Stimulated activated naive CD8-positive, alpha-beta T cell treated with anti-CD3 and anti-CD28 coated beads, Interleukin-15, Interleukin-2, amounts not matched to agents 100 ng/mL and 50 ng/mL, for 24 hours (primary cell): ENCODE data around the gene MLPH.
"Not testable (repeated sequence)": the region's sequence is repeated elsewhere in the genome, so short reads cannot be mapped to it uniquely, and the experiment has no call there.

Source experiments
- H3K27ac Mint-ChIP-seq: one replicate; pipeline ENCODE4 v1.8.0; 2021; ENCODE audit warnings: mild to moderate bottlenecking, mixed read lengths
- H3K27me3 Mint-ChIP-seq: one replicate; pipeline ENCODE4 v1.8.0; 2021; ENCODE audit warnings: mixed read lengths
- H3K36me3 Mint-ChIP-seq: one replicate; pipeline ENCODE4 v1.8.0; 2021; ENCODE audit warnings: low read depth, mixed read lengths
- H3K4me1 Mint-ChIP-seq: one replicate; pipeline ENCODE4 v1.8.0; 2021; ENCODE audit warnings: low read depth, mixed read lengths
- H3K4me3 Mint-ChIP-seq: one replicate; pipeline ENCODE4 v1.8.0; 2021; ENCODE audit warnings: mild to moderate bottlenecking, mixed read lengths
- H3K9me3 Mint-ChIP-seq: one replicate; pipeline ENCODE4 v1.8.0; 2021; ENCODE audit warnings: mixed read lengths

Gene MLPH

DNA sequence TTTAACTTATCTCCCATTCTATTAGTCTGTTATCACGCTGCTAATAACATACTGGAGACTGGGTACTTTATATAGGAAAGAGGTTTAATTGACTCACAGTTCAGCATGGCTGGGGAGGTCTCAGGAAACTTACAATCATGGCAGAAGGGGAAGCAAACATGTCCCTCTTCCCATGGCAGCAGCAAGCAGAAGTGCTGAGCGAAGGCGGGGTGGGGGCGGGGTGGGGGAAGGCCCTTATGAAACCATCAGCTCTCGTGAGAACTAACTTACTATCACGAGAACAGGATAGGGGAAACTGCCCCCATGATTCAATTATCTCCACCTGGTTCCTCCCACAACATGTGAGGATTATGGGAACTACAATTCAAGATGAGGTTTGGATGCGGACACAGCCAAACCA, 17.6 kb upstream of the MLPH start:
- not testable (repeated sequence) for H3K27ac Mint-ChIP-seq, H3K4me1 Mint-ChIP-seq, H3K27me3 Mint-ChIP-seq, H3K9me3 Mint-ChIP-seq, H3K36me3 Mint-ChIP-seq, H3K4me3 Mint-ChIP-seq

DNA sequence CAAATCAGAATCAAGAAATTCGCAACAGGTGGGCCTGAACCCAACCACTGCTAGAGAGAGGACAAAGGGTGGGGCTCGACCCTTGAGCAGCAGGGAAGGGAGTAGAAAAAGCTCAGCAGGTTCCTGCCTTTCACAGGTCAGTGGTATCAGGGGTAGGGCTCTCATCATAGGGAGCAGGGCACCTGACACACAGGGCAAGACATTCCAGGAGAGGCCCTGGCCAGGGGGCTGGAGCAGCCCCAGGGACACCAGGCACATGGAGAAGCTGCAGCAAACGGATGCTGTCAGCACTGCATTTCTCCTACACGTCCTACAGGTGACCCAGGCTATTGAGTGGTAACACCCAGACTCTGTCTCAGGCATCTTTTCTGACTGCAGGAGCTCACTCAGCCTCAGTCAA, 17.2 kb upstream of the MLPH start:
- Mint-ChIP-seq H3K4me1 (peaks cover 8% of the 10 kb centered on the region), H3K9me3 (no peaks in the 10 kb centered on the region), H3K36me3 (no peaks in the 10 kb centered on the region), H3K27me3 (no peaks in the 10 kb centered on the region), H3K4me3 (no peak overlapping the region), H3K27ac (no peak overlapping the region)

DNA sequence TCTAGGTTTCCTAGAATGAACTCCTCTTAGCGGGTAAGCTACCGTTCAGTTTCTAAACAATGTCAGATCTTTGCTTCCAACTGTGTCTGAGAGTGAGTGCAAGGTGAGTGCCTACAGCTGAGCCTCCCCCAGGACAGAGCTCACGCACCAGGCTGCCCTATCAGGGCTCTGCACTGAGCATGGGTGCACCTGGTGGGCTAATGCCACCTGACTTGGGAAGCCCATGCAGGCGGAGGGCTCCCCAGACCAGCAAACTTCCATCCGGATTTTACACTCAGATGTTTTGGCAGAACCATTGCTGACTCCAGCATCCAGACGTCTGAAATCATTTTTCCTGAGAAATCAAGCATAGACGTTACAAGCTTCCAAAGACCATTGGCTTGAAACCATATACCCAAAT, 16.1 kb upstream of the MLPH start:
- H3K9me3 Mint-ChIP-seq, result no peaks in the 10 kb centered on the region
- H3K4me3 Mint-ChIP-seq, result no peak overlapping the region
- H3K27ac Mint-ChIP-seq, result no peak overlapping the region

GRCh38 chr2:237471438-237472186, 15.4 kb upstream of the MLPH start:
- Mint-ChIP-seq H3K27me3 (peaks cover 5% of the 10 kb centered on the region), H3K4me3 (no peak overlapping the region), H3K27ac (no peak overlapping the region), H3K9me3 (no peaks in the 10 kb centered on the region), H3K36me3 (no peaks in the 10 kb centered on the region), H3K4me1 (peaks cover 16% of the 10 kb centered on the region)

More for the DNA sequence above, 16.1 kb upstream of the MLPH start:
- H3K4me1 Mint-ChIP-seq, result peaks cover 13% of the 10 kb centered on the region
- no peaks in the 10 kb centered on the region for H3K36me3 Mint-ChIP-seq
- H3K27me3 Mint-ChIP-seq, result peaks cover under 1% of the 10 kb centered on the region

DNA sequence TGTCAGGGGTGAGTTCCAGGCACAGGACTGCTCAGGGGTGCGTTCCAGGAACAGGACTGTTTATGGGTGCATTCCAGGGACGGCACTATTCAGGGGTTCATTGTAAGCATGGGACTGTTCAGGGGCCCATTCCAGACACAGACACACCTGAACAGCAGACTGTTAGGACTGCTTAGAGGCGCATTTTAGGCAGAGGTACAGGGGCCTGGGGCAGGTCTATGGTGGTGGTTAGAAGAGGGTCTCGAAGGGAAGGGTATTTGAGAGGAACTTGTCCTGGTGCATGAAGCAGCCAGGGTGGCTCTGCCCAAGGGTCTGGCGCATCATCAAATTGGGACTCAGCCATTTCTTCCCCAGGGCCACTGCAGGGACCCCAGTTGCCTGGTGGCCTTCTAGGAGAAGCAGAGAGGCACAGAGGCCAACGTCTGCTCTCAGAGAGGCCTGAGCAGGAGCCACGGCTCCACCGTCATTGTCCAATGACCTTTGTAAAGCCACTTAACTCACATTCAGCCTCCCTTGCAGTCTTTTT, 14.8 kb upstream of the MLPH start:
- Mint-ChIP-seq H3K4me1 (peaks cover 16% of the 10 kb centered on the region), H3K9me3 (no peaks in the 10 kb centered on the region), H3K27me3 (peaks cover 8% of the 10 kb centered on the region), H3K27ac (no peak overlapping the region), H3K4me3 (no peak overlapping the region), H3K36me3 (no peaks in the 10 kb centered on the region)

DNA sequence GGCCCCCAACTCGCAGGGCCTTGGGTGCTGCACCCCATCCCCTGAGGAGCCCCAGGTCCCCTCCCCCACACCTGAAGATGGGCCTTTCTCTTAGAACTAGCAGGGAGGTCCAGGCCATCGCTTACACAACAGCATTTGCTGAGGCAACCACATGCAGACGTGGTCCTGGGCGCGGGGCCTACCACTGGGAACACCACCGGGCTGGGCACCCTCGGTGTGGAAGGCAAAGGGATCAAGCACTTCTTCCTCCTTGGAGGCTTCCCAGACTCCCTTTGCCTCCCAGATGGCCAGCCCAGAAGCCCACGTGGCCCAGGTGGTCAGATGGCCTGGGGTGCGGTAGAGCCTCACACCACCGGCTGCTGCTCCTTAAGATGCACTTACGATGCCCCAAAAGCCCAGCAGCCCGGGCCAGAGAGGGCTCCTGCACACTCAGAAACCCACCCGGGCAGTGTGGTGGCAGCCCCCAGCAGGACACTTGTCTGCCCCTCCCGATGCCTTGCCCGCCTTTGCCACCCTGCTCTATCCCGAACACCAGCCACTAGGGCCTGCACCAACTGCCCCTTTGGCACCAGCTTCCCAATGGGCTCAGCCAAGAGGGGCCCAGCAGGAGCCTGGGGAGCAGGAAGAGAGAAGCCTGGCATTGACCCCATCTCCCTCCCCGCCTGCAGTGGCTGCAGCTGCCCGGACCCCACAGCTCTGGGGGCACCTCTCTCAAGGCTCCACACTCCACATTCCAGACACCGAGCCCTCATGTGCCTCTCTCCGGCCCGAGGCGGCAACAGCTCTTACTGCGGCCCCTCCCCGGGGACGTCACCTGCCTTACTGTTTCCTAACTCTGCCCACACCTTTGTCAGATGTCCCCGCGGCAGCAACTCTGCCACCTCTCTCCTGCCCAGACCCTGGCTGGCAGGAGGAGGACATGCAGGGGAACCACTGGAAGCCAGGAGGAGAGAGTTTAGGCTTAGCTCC, 13.9 kb upstream of the MLPH start:
- H3K27ac Mint-ChIP-seq, result no peak overlapping the region
- no peaks in the 10 kb centered on the region for H3K9me3 Mint-ChIP-seq
- peaks cover 14% of the 10 kb centered on the region for H3K27me3 Mint-ChIP-seq
- peaks cover 16% of the 10 kb centered on the region for H3K4me1 Mint-ChIP-seq
- no peaks in the 10 kb centered on the region for H3K36me3 Mint-ChIP-seq
- no peak overlapping the region for H3K4me3 Mint-ChIP-seq

GRCh38 chr2:237473878-237474441, 13.1 kb upstream of the MLPH start:
- peaks cover 16% of the 10 kb centered on the region for H3K4me1 Mint-ChIP-seq
- peaks cover 14% of the 10 kb centered on the region for H3K27me3 Mint-ChIP-seq
- no peaks in the 10 kb centered on the region for H3K9me3 Mint-ChIP-seq
- no peaks in the 10 kb centered on the region for H3K36me3 Mint-ChIP-seq
- H3K4me3 Mint-ChIP-seq, result peak overlapping the region; percentile 32
- no peak overlapping the region for H3K27ac Mint-ChIP-seq

DNA sequence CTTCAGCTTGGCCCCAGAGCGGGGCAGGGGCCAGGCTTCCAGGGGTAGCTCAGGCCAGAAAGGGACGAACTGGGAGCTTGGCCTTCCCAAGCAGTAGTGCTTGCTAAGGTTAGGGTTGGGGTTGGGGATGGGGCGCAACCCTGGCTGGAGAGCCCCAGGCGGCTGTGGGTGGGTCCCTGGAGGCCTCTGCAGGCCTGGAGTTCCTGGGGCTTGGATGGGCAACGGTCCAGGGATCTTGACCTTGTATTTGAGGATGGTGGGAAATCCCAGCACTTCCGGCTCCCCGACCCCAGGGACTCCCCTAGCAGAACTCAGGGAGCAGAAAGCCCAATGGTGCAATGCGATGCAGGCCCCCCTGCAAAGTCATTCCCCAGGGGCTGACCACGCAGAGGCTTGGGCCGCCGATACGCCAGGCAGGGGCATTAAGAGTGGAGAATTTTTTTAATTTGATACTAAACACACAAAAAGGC, 12.6 kb upstream of the MLPH start:
- H3K4me1 Mint-ChIP-seq, result peaks cover 16% of the 10 kb centered on the region
- H3K9me3 Mint-ChIP-seq, result no peaks in the 10 kb centered on the region
- H3K27me3 Mint-ChIP-seq, result peaks cover 14% of the 10 kb centered on the region
- H3K4me3 Mint-ChIP-seq, result peak overlapping the region; percentile 83
- peak overlapping the region; percentile 87 for H3K27ac Mint-ChIP-seq
- no peaks in the 10 kb centered on the region for H3K36me3 Mint-ChIP-seq

GRCh38 chr2:237474931-237475703, 11.9 kb upstream of the MLPH start:
- peak overlapping the region; percentile 83 for H3K4me3 Mint-ChIP-seq
- H3K27ac Mint-ChIP-seq, result peak overlapping the region; percentile 87
- peaks cover 16% of the 10 kb centered on the region for H3K4me1 Mint-ChIP-seq
- no peaks in the 10 kb centered on the region for H3K36me3 Mint-ChIP-seq
- H3K27me3 Mint-ChIP-seq, result peaks cover 14% of the 10 kb centered on the region
- H3K9me3 Mint-ChIP-seq, result no peaks in the 10 kb centered on the region

GRCh38 chr2:237475704-237476141, 11.3 kb upstream of the MLPH start:
- no peaks in the 10 kb centered on the region for H3K36me3 Mint-ChIP-seq
- H3K27me3 Mint-ChIP-seq, result peaks cover 14% of the 10 kb centered on the region

DNA sequence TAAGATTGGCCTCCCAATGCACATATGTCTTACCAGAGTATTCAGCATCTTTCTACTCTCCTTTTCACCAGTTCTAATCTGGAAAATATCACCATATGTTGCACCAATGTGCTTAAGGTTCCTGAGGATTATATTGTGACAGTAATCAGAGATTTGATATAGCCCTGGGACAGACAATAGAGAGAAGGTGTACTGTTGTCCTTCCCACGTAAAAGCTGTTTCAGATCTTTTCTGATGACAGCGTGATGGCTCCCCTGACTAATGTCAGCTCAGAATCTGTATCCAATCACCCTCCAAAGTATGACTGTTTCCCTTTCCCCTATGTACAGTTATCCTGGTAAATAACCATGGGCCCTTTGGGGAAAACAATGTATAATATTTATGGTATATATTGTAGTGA, 9.0 kb upstream of the MLPH start:
- H3K4me3 Mint-ChIP-seq, result no peak overlapping the region
- no peak overlapping the region for H3K27ac Mint-ChIP-seq
- H3K4me1 Mint-ChIP-seq, result peaks cover 16% of the 10 kb centered on the region
- H3K27me3 Mint-ChIP-seq, result peaks cover 28% of the 10 kb centered on the region
- H3K36me3 Mint-ChIP-seq, result no peaks in the 10 kb centered on the region
- H3K9me3 Mint-ChIP-seq, result no peaks in the 10 kb centered on the region

More at GRCh38 chr2:237475704-237476141, 11.3 kb upstream of the MLPH start:
- no peaks in the 10 kb centered on the region for H3K9me3 Mint-ChIP-seq
- H3K4me1 Mint-ChIP-seq, result peaks cover 16% of the 10 kb centered on the region
- peak overlapping the region; percentile 24 for H3K27ac Mint-ChIP-seq
- peak overlapping the region; percentile 67 for H3K4me3 Mint-ChIP-seq

- H3K27ac Mint-ChIP-seq, result no peak overlapping the region
- H3K36me3 Mint-ChIP-seq, result no peaks in the 10 kb centered on the region
- H3K9me3 Mint-ChIP-seq, result no peaks in the 10 kb centered on the region
- no peak overlapping the region for H3K4me3 Mint-ChIP-seq
- peaks cover 32% of the 10 kb centered on the region for H3K27me3 Mint-ChIP-seq
- peaks cover 15% of the 10 kb centered on the region for H3K4me1 Mint-ChIP-seq
Measured at GRCh38 chr2:237478979-237479378, 8.1 kb upstream of the MLPH start.

GRCh38 chr2:237479747-237480146, 7.3 kb upstream of the MLPH start:
- peaks cover 9% of the 10 kb centered on the region for H3K4me1 Mint-ChIP-seq

DNA sequence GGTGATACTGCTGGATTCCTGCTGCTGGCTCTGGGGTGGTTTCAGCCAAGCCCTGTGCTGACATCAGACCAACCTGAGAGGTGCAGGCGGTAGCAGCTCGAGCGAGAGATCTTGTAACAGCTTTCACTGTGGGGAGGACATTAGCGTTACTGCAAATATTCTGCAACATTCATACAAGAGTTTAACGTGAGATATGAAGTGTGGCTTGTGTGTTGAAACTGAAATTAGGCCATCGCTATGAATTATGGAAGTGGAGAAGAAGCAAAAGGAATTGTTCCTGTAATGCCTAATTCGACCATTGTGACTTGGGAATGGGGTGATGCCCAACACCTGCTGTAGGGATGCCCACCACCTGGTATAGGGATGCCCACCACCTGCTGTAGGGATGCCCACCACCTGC, 6.5 kb upstream of the MLPH start:
- H3K9me3 Mint-ChIP-seq, result no peaks in the 10 kb centered on the region
- peaks cover 7% of the 10 kb centered on the region for H3K4me1 Mint-ChIP-seq
- H3K27me3 Mint-ChIP-seq, result peaks cover 45% of the 10 kb centered on the region
- H3K36me3 Mint-ChIP-seq, result no peaks in the 10 kb centered on the region
- no peak overlapping the region for H3K27ac Mint-ChIP-seq
- no peak overlapping the region for H3K4me3 Mint-ChIP-seq

More at GRCh38 chr2:237479747-237480146, 7.3 kb upstream of the MLPH start:
- Mint-ChIP-seq H3K9me3 (no peaks in the 10 kb centered on the region), H3K27me3 (peaks cover 39% of the 10 kb centered on the region), H3K4me3 (no peak overlapping the region), H3K36me3 (no peaks in the 10 kb centered on the region), H3K27ac (no peak overlapping the region)
